GM12891 (cell line): ENCODE results near the gene RAB9A.

Experiments used
- PAX5 ChIP-seq: IDR thresholded peaks from 2 replicates; pipeline ENCODE4 v1.6.1; 2011; ENCODE audit warnings: low read length, moderate library complexity, mild to moderate bottlenecking; ENCODE audit not compliant: insufficient read depth, severe bottlenecking
- POLR2A ChIP-seq: IDR thresholded peaks from 2 replicates; pipeline ENCODE4 v1.6.1; 2011; ENCODE audit warnings: low read depth, low read length, control low read depth
- POLR2AphosphoS5 ChIP-seq: IDR thresholded peaks from 2 replicates; pipeline ENCODE4 v1.6.1; 2011; ENCODE audit warnings: low read depth, low read length, control low read depth
- POU2F2 ChIP-seq: IDR thresholded peaks from 2 replicates; pipeline ENCODE4 v1.6.1; 2011; ENCODE audit warnings: low read depth, mild to moderate bottlenecking, control low read depth, low read length, moderate library complexity
- SPI1 ChIP-seq: IDR thresholded peaks from 2 replicates; pipeline ENCODE4 v1.6.1; 2011; ENCODE audit warnings: low read depth, low read length, control low read depth
- TAF1 ChIP-seq: IDR thresholded peaks from 2 replicates; pipeline ENCODE4 v1.6.1; 2011; ENCODE audit warnings: low read depth, low read length, control low read depth

- no peak for TF ChIP-seq POLR2A
- TF ChIP-seq POLR2AphosphoS5 = no peak
- TF ChIP-seq TAF1 = 0 out of 2 replicates have a peak, but pooled peaks have one; percentile 7
- no peak for TF ChIP-seq SPI1
- TF ChIP-seq PAX5 = no peak
- no peak for TF ChIP-seq POU2F2
These were observed 457 bp upstream of the RAB9A start for GRCh38 chrX:13688384-13688957.
